Thoracic aorta (tissue), 2 donors: ENCODE measurements around the gene GNAI2. TPM values are rescaled to one million over a fixed set of nuclear protein-coding genes. Genes with fewer than 3 reads are reported as not detected.

Source experiments
- ATAC-seq: fragments of 150-250 bp; one replicate; pipeline ENCODE4 v1.8.0; 2017; ENCODE audit warnings: low read depth; ENCODE audit not compliant: insufficient number of reproducible peaks, low FRiP score
- DNase-seq: peaks from one replicate; pipeline ENCODE4 v3.0.0-alpha.2; 2020; ENCODE audit warnings: low spot score
- H3K27ac ChIP-seq, 2 donors: fragments of 200-600 bp; sonication (generic); 1 replicate in 1 of 2; 2 replicates in 1 of 2; pipeline ENCODE4 v1.5.1; 2016; ENCODE audit warnings: mild to moderate bottlenecking in 2 of 2, moderate library complexity in 2 of 2
- H3K27me3 ChIP-seq: fragments of 200-600 bp; sonication (generic); replicated peaks from 2 replicates; pipeline ENCODE4 v1.6.0; 2016; ENCODE audit warnings: mild to moderate bottlenecking; ENCODE audit not compliant: insufficient read depth
- H3K36me3 ChIP-seq: fragments of 200-600 bp; sonication (generic); one replicate; pipeline ENCODE4 v1.5.1; 2016
- H3K4me1 ChIP-seq, 2 donors: fragments of 200-600 bp; sonication (generic); 1 replicate in 1 of 2; 2 replicates in 1 of 2; pipeline versions ENCODE4 v1.5.1 to v1.6.0; 2016; ENCODE audit warnings: low read depth in 2 of 2, mild to moderate bottlenecking in 1 of 2; ENCODE audit not compliant: control insufficient read depth in 1 of 2
- H3K4me3 ChIP-seq: fragments of 200-600 bp; sonication (generic); 2 replicates; pipeline ENCODE4 v1.5.1; 2016; ENCODE audit warnings: mild to moderate bottlenecking
- H3K9me3 ChIP-seq: fragments of 200-600 bp; sonication (generic); 2 replicates; pipeline ENCODE4 v1.5.1; 2016
- CTCF ChIP-seq: fragments of 200-600 bp; sonication (generic); IDR thresholded peaks from one replicate; pipeline ENCODE4 v1.5.1; 2019; ENCODE audit warnings: antibody characterized with exemption
- total RNA-seq, 2 donors: library from RNA; depleted of rRNA; stranded (reverse); fragments of >200 nt; gene quantifications; one replicate each; pipeline versions ENCODE4 v1.1.0 to v1.2.3, GENCODE V29; 2016

Gene GNAI2
- total RNA-seq, 2 donors from 2014 or later: 183 to 337 TPM

- no peak for TF ChIP-seq CTCF
- DNase-seq (no peak), ATAC-seq (peak; percentile 29)
- Histone ChIP-seq H3K27ac (no peak overlapping the region), H3K27me3 (no peaks in the 10 kb centered on the region), H3K4me1 (peaks cover 4 to 14% of the 10 kb centered on the region in 2 donors), H3K36me3 (no peaks in the 10 kb centered on the region), H3K4me3 (peak overlapping the region; percentile 73), H3K9me3 (no peaks in the 10 kb centered on the region)
Measured at GRCh38 chr3:50205413-50206276, 30.4 kb upstream of the GNAI2 start.

- DNase-seq: no peak
- H3K27ac ChIP-seq: no peak overlapping the region
- no peaks in the 10 kb centered on the region for H3K36me3 ChIP-seq
- no peak for ATAC-seq
- no peak for TF ChIP-seq CTCF
- H3K4me3 ChIP-seq: no peak overlapping the region
- H3K9me3 ChIP-seq: no peaks in the 10 kb centered on the region
- H3K4me1 ChIP-seq: peaks cover 4 to 14% of the 10 kb centered on the region in 2 donors
- H3K27me3 ChIP-seq: no peaks in the 10 kb centered on the region
Measured at GRCh38 chr3:50207359-50208042, 28.5 kb upstream of the GNAI2 start.

- Histone ChIP-seq H3K27me3 (no peaks in the 10 kb centered on the region), H3K4me3 (no peak overlapping the region), H3K4me1 (peaks cover 4 to 14% of the 10 kb centered on the region in 2 donors), H3K36me3 (no peaks in the 10 kb centered on the region), H3K27ac (no peak overlapping the region), H3K9me3 (no peaks in the 10 kb centered on the region)
- ATAC-seq: no peak
- no peak for TF ChIP-seq CTCF
- DNase-seq: no peak
Measured at GRCh38 chr3:50208677-50209344, 27.2 kb upstream of the GNAI2 start.

GRCh38 chr3:50210176-50210509 is 25.9 kb upstream of the GNAI2 start:
- Histone ChIP-seq H3K9me3 (no peaks in the 10 kb centered on the region), H3K4me3 (no peak overlapping the region), H3K27ac (no peak overlapping the region), H3K36me3 (no peaks in the 10 kb centered on the region), H3K4me1 (peaks cover 0 to 9% of the 10 kb centered on the region in 2 donors), H3K27me3 (no peaks in the 10 kb centered on the region)
- ATAC-seq: no peak
- no peak for TF ChIP-seq CTCF
- DNase-seq: no peak
